NCI-H1930 (cell line): Measurements from ENCODE around the gene TEKT3.

ENCODE experiments used
- DNase-seq, 2 experiments: peaks; one replicate each; lab custom pipeline; 2025; lab: John Stamatoyannopoulos, UW

TEKT3 gene

DNA sequence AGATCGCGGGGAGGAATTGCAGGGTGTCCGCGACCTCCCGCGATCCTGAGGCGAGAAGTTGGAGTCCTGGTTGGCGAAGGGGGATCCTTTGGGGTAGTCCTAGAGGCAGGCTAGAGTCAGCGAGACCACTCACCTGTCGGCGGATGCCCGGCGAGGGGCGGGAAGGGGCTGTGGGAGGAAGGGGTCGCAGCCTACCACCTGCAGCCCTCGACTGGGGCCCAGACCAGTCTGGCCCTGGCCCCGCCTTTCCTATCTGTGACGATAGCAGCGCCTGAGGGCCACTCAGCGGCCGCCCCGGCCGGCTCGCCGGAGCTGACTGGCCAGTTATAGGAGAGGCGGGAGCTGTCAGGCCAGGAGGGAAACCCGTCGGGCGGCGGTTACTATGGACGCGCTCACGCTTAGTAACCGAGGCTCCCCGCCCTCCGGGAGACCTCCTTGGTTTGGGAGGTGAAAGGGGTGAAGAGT, at the start of gene TEKT3:
Gene TEKT3 (minus strand): TSS at position 213 of the 465 bp plus-strand sequence. CDS start 10,012 bp downstream, outside the sequence.
- peak; percentile 77 to 81 for DNase-seq

DNA sequence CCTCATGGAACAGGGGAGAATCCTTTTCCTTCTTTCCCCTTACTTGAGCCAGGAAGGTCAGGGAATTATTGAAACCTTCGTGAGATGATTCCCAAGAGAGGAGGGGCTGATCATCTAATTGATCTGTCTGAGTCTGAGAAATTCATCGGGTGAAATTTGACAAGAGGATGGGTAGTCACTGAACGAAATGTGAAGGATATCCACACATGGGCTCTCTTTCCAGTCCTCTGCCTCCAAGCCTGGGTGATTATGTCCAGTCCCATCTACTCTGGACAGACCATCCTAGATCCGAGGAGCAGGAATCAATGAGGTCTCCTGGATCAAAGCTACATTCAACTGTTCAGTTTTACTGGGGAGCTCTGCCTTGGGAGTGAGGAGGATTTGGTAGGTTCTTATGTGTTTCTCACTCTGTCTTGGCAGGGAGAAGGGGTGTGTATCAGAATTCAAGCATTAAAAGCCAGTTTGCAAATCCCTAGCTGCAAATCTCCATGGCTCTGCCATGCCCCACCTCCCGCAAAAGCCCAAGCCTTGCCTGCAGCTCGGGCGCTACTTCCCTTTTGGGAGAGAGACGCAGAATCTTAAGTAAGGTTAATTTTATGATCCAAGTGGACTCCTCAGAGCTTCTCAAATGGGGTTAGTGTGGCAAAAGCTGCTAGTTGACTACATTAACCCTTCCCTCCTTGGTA, 47.1 kb upstream of the TEKT3 start:
- DNase-seq = no peak

DNA sequence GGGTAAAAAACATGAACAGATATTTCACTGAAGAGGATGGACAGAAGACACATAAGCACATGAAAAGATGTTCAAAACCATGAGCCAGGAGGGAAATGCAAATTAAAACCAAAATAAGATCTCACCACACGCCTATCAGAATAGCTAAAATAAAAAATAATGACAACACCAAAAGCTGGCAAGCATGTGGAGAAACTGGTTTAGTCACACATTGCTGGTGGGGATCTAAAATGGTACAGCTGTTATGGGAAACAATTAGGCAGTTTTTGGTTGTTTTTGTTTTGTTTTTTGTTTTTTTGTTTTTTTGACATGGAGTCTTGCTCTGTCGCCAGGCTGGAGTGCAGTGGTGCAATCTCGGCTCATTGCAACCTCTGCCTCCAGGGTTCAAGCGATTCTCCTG, 44.7 kb upstream of the TEKT3 start:
- DNase-seq = no peak

DNA sequence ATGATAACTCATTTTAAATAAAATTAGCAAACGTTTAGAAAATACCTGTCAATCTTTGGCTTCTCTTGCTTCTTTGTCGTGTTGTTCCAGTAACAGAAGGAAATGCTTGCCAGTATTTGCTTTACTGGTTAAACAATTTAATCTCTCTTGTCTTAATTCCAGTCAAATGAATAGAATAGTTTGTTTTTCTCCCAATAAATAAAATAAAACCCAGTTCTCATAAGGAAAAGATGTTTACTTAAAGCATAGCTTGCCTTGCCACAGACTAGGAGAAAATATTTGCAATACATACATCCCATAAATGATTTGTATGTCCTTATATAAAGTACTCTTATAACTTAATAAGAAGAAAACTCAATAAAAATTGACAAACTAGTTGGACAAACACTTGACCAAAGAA, 43.9 kb upstream of the TEKT3 start:
- no peak for DNase-seq

DNA sequence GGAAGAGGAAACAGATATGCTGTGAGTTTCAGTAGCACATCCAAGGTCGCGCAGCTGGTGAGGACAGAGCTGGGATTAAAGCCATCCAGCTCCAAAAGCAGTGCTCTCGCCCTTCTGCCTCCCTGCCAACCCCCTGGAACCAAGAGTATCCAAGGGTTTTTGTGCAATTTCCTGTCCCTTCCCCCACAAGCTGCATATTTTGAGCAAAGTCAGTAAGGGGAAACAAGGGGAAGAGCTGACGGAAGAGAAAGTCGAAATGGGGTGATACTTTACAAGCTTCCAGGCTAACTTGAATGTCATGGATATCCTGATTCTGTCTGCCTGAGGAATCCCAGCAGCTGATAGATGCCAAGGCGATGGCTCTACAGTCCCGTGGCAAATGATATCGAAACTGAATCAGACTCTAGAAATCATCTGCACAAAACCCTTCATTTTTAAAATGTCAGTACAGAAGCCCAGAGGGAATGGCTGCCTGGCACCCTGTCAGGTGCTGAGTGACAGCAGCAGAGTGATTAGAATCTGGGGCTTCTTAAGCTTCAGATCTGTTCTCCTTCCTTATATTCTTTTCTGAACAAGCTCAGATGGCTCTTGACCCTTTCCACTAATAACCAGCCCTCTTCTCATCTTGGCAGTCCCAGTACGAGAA, 42.9 kb upstream of the TEKT3 start:
- no peak for DNase-seq

DNA sequence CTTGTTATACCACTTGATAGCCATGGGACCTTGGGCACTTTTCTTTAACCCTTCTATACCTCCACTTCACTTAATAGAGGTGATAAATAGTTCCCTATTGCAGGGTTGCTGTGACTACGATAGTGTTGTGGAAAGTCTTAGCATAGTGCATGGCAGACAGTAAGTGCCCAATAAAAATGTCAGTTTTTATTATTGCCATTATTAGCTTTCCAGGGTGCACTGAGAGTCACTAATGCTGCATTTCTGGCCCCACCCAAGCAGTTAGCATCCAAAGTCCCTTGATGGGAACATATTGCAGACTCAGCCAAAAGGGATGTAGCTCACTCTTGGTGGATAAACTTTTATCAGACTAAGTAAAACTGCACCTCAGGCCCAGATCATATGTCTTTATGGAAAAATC, 41.5 kb upstream of the TEKT3 start:
- DNase-seq = no peak

DNA sequence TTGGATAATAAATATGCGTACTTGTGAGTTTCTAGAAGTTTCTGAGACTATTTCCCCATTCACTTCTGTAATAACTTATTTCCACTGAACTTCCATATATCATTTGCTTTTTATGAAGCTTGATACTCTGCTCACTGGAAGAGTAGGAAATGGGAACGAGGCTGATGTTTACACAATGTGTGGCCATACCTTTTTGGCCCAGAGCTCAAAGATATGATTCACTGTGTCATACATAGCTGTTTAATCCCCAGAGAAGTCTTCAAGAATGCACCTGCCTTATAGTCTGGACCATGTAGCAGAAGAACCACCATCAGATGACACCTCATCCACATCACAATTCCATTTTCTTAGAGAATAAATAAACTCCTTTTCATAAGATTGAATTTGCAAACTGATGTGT, 40.3 kb upstream of the TEKT3 start:
- DNase-seq = no peak

DNA sequence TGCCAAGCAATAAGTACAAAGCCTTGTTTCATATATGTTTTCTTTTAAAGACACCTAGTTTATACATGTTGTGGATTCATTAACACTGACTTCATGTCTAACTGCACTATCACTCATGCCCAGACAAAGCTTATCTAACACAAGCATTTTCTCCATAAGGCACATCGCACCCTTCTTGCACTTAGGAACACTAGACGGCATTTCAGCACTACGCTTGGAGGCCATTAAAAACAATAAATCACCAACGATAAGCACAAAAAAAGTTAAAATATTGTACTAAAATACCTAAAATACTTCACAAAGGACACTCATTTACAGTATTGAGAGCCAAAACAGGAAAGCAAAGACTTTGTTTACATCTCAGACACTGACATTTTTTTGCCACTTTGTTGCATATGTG, 39.0 kb upstream of the TEKT3 start:
- no peak for DNase-seq

DNA sequence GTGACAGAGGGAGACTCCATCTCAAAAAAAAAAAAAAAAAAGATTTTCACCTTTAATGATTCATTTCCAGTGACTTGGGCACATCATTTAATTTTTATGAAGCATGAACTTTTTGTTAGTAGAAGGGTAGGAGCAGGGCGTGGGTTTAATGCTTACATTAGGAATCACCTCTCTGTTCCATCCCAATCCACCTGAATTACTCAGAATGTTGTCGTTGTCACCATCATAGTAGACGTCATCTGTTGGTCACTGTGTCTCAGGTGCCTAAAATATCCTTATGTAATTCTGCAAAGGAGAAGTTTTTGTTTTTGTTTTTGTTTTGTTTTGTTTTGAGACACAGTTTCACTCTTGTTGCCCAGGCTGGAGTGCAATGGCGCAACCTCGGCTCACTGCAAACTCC, 38.3 kb upstream of the TEKT3 start:
- DNase-seq = no peak

DNA sequence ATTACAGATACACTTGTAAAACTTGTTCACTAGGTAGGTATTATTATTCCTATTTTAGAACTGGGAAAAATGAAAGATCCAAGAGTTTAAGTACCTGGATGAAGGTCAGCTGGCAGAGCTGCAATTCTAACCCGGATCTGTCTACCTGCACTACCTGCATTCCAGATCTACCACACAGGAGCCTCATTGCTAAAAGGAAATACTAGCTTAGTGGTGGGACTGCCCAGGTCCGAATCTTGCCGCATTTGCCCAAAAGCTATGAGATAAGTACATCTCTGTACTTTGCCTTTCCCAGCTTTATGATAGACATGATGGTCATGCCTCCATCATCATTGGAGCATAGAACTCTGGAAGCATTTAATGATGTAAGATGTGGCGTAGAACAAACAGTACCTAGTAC, 36.8 kb upstream of the TEKT3 start:
- no peak for DNase-seq

DNA sequence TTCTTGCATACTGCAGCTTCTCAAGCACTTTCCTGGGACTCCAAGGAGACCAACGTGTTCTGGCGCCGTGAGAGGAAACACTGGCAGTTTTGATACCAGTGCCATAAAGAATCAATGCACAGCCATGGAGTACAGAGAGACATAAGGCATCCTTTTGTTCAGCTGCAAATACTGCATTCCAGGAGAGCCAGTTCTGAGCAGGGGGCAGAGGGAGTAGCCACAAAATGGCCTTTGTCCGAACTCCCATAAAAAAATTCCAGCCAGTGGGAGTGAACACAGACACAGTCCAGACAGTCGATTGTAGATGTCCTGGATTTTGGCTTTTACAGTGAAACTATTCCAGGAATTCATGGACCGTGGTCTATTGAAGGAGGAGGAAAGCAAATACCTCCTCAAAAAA, 36.2 kb upstream of the TEKT3 start:
- no peak for DNase-seq

DNA sequence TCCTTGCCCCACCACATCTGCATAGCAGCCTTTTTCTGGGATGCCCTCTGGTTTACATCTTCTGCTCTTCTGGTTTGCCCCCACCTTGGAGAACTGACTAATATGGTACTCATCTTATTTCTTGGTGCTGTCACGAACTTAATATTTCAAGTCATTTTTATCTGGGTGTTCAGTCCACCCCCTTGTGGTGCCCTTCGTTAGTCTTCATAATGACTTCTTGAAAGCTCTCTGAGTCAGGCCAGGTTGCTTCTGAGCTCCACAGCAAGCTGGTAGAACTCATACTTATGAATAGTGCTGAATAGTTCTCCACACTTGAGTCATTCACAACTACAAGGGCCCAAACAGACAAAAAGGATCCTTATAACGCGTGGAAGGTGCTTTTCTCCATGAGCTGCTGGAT, 35.8 kb upstream of the TEKT3 start:
- DNase-seq = no peak

DNA sequence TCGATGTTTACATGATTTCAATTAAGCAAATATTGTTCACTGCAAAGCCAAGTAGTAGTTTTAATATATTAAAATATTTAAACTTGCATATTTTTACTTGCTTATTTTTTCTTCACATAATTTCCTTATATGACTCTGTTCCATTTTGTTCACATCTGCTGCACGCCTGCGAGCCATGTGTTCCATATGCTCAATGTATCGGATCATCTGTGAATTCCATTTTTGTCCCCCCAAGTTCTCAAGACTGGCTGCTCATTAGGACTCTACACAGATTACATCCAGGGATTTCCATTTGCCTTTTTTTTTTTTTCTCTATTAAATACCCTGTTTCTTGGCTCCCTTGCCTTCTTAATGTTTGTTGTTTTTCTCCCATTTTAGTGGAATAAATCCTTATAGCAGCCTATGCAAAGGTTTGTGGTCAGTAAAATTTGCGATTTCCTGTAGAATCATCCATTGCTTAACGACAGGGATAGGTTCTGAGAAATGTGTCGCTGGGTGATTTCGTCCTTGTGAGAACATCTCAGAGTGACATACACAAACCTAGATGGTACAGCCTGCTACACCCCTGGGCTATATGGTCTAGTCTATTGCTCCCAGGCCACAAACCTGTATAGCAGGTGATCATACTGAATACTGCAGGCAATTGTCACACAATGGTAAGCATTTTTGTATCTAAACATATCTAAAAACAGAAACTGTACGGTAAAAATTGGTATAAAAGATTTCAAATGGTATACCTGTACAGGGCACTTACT, 30.2 kb upstream of the TEKT3 start:
- DNase-seq = no peak

DNA sequence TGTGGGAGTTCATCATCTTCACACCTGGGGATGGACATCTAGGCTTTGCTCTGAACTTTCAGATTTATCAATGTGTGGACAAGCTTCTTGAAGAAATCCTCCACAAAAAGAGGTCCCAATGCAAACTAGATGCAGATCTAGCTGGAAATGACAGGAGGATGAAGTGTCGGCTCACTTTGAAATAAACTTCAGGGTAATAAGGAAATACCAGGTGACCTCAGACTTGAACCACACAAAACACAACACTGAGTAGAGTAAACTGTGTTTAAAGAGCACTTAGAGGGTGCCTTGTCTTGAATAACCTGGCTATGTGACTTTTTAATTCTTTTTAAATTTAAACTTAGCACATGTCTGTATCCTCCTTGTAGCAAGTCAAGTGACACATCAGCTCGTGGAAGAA, 27.2 kb upstream of the TEKT3 start:
- DNase-seq = no peak

DNA sequence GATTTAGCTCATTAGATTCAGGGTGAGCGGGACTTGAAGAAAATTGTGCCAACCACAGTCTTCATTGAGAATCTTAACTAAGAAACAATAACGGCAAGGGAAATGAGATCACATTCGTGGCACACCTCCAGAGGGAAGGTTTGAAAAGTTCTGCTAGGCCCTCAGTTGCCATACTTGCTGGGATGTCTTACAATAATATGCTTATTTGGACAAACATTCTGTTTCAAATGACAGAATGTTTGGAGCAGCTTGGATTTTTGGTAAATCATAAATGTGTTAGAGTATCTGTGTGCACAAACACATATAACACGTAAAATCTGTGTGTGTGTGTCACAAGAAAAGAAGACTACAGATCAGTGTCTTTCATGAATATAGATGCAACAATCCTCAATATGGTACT, 24.6 kb upstream of the TEKT3 start:
- DNase-seq = no peak

DNA sequence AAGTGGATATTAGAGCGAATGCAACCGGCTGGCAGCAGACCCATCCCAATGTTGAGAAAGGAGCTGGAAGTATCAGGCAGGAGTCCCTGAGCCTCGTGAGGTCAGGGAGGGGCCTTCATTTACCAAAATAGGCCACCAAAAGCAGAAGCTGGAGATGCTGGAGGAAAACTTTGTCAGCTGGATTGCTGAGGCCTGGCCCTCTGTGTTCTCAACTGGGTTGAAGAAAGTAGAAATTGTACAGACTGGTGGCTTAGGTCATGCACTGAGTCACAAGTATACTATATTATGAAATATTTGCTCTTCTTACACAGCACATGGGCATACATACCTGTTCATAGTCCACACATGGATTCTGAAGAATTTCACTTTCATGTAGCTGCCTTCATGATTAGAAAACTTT, 23.2 kb upstream of the TEKT3 start:
- DNase-seq = no peak

DNA sequence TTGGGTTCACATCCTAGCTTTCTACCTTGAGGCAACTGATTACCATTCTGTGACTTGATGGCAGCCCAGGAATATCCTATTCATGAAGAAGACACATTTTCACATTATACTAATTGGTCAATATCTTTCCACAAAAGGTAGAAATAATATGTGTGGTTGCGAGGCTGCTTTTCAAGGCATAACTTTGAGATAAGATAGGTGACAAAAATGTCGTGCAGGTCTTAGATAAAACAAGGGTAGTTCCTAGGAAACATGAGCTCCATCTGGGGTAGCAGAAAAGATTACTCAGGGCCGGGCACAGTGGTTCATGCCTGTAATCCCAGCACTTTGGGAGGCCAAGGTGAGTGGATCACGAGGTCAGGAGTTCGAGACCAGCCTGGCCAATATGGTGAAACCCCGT, 22.3 kb upstream of the TEKT3 start:
- no peak for DNase-seq

DNA sequence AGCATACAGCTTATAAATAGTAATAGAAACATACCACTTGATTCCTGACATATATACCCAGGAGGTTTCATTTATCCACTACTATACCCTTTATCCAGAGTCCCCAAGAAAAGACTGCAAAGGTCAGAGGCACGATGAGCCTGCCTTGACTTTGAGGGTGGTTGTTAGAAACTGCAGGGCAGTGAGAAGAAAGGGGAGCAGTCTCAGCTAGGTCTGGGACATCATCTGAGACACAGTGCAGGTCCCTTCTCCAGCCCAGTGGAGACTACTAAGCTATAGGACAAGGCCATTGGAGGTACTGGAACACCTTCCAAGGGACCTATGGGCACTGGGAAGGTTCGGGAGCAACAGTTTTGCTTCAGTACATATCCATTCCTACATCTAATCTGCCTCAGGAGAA, 20.2 kb upstream of the TEKT3 start:
- no peak for DNase-seq

DNA sequence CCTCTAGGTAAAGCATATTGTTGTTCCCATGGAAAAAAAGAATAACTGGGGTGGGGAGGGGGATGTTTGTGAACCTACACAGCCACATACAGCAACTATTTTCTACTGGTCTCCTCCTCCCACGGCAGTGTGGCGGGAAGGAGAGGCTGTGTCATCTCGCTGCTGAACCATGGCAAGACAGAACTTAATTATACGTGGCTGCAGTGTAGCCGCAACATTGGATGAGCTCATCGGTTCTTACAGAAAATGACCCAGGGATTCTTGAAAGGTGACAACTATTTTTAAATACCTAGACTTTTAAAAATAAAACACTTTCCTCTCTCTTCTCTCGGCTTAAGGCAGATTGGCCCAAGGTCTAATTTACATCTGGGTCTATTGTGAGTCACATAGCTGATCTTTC, 19.8 kb upstream of the TEKT3 start:
- DNase-seq = no peak

DNA sequence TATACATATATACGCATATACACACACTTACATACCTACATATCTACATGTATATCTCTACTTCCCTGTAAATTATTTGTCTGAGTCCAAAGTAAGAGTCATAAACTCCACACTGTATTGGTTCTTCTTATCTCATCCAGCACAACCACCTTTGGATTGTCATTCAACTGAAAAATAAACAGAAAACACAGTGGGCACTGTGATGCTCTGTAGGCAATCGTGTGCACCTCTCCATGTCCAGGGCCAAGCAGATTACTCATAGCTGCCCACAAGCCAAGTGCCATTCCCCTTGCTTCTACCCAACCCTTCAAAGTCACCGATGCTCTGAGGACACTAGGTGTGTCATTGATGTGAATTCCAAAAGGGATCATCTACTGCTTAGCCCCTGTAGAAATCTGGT, 12.9 kb upstream of the TEKT3 start:
- DNase-seq = no peak

DNA sequence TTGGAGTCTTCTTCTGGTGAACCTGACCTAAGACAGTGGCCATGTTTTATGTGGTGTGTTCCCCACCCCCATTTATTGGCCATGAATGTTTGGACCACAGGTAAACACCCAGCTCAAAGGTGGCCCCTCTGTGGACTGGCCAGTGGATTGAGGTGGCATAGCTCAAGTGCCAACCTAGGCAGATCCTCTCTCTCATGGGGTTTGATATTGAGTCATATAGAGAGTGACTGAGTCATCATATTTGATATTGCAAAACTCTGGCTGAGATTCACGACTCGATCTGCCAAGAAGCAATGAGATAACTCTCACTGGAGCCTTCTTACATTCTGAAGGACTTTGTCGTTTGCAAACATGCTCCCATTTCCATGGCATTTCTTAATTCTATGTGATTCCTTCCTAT, 10.5 kb upstream of the TEKT3 start:
- no peak for DNase-seq

DNA sequence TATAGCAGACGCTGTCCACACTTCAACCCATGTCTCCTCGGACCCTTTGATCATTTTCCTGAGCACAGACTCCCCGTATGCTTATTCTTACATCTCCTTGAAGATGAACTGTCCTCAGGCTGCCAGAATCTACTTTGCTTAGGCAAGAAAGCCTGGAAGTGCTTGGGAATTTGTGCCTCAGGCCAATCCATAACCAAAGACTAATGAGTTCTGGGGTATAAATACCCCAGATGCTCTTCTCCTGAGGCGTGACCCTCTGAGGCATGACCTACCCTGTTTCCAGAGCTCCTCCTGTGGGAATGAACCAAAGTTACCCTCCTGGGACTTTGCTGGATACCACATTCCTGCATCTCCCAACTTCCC, 10.1 kb upstream of the TEKT3 start:
- DNase-seq = no peak

DNA sequence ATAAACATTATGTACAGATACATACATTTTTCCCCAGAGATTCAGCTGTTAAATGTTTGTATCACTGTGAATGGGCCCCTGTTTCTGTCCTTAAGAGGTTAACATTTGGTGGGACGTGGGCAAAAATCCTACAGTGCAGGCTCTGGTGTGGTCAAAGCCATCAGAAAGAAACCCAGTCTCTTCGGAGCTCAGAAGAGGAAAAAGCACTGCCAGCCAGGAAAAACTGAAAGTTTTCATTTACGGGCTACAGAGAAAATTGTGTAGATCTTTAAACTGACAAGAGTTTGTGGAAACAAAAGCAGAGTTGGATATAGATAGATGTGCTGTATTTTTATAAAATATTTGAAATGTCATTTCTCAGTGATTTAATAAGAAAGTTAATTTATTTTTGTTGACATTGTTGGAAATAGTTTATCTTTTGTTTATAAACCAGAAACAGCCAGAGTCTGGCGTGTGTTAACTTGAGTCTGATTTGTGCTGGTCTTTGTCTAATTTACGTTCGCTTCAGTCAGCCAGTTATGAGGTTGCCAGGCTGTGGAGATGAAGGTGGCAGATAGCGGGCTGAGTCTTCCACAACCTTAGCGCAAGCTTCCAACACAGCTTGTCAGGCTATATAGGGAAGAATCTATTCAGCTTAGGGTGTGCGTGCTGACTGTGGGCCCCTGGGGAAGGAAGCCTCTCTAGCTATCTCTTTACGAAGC, 9.5 kb upstream of the TEKT3 start:
- DNase-seq = no peak
